ENCODE measurements around the gene MOAP1. TPM values are rescaled to one million over a fixed set of nuclear protein-coding genes. Genes with fewer than 3 reads are reported as not detected.
A peak's percentile ranks its signal among the peaks of the same experiment; 100 is the strongest.
"Not testable (repeated sequence)": the region's sequence is repeated elsewhere in the genome, so short reads cannot be mapped to it uniquely, and the experiment has no call there.

MOAP1 gene
- total and polyA plus RNA-seq, 2 experiments from 2014 or later = 27.3 to 36.2 TPM

DNA sequence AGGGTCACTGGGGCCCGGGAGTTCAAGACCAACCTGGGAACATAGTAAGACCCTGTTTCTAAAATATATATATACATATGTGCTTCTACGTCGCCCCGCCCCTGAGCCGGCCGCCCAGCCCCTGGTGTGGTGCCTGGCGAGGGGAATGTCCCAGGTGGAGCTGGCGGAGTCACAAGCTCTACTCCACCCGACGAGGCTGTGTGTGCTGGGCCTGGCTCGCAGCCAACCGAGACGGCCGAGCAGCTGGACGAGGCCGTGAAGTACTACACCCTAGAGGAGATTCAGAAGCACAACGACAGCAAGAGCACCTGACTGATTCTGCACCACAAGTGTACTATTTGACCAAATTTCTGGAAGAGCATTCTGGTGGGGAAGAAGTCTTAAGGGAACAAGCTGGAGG lies 46.8 kb downstream of the MOAP1 start:
- Histone ChIP-seq H3K27me3 (no peaks in the 10 kb centered on the region), H2AFZ (no peak overlapping the region)
- WGBS (ENCODE audit: low lambda C conversion rate, missing lambda C conversion rate) = 55% methylated on average over 13 of the region's 17 CpGs

DNA sequence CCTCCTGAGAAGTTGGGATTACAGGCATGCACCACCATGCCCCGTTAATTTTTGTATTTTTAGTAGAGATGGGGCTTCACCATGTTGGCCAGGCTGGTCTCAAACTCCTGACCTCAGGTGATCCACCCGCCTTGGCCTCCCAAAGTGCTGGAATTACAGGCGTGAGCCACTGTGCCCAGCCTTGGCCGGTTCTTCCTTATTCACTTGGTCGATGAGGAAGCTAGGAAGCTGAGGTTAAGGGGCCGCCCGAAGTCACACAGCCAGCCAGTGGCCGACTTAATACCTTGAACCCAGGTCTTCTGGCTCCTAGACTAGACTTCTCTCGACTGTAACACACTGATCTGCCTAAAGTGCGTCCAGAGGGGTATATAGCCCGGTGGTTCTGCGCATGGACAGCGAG lies 48.2 kb downstream of the MOAP1 start:
- 81% methylated on average over 13 of the region's 13 CpGs for WGBS (ENCODE audit: low lambda C conversion rate, missing lambda C conversion rate)

More for the DNA sequence above, 46.8 kb downstream of the MOAP1 start:
- H3K79me2 ChIP-seq = no peaks in the 10 kb centered on the region
- H3K4me2 ChIP-seq = no peak overlapping the region
- no peaks in the 10 kb centered on the region for H3K4me1 ChIP-seq (ENCODE audit: insufficient read depth)
- DNase-seq (ENCODE audit: low spot score) = peak; percentile 61
- no peak overlapping the region for H3K4me3 ChIP-seq
- no peak overlapping the region for H3K27ac ChIP-seq
- TF ChIP-seq, protein P1, sequence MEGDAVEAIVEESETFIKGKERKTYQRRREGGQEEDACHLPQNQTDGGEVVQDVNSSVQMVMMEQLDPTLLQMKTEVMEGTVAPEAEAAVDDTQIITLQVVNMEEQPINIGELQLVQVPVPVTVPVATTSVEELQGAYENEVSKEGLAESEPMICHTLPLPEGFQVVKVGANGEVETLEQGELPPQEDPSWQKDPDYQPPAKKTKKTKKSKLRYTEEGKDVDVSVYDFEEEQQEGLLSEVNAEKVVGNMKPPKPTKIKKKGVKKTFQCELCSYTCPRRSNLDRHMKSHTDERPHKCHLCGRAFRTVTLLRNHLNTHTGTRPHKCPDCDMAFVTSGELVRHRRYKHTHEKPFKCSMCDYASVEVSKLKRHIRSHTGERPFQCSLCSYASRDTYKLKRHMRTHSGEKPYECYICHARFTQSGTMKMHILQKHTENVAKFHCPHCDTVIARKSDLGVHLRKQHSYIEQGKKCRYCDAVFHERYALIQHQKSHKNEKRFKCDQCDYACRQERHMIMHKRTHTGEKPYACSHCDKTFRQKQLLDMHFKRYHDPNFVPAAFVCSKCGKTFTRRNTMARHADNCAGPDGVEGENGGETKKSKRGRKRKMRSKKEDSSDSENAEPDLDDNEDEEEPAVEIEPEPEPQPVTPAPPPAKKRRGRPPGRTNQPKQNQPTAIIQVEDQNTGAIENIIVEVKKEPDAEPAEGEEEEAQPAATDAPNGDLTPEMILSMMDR (IDR thresholded peaks at IDR 0.05; ENCODE audit: poor library complexity) = no peak
- TF ChIP-seq EZH2phosphoT487 (IDR thresholded peaks at IDR 0.05; ENCODE audit: low read depth, severe bottlenecking, unreplicated experiment) = no peak
- TF ChIP-seq EZH2 (IDR thresholded peaks at IDR 0.05; ENCODE audit: borderline replicate concordance) = no peak
- H4K20me1 ChIP-seq (ENCODE audit: insufficient read depth, poor library complexity, severe bottlenecking) = no peaks in the 10 kb centered on the region
- no peaks in the 10 kb centered on the region for H3K36me3 ChIP-seq (replicated peaks; ENCODE audit: insufficient read depth, low read depth)
- no peaks in the 10 kb centered on the region for H3K9me3 ChIP-seq (ENCODE audit: low read depth)
- no peaks in the 10 kb centered on the region for H3K9me2 ChIP-seq (replicated peaks; ENCODE audit: insufficient read depth)

DNA sequence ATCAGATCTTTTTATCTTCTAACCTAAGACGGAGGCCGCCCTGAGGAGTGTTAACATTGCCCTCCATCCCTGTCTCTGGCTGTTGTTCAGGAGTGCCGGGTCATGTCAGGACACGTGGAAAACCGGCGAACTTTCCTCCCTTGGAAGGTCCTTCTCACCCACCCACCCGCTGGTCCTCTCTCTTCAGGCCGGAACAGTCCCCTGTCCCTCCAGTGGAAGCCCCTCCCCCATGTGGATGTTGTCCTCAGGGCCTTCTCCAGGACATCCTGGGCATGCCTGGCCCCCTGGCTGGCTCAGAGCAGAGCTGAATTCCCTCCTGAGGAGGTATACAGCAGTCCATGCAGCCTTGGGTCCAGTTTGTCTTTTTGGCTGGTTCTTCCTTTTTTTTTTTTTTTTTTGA lies 48.7 kb downstream of the MOAP1 start:
- TF ChIP-seq EZH2phosphoT487 (IDR thresholded peaks at IDR 0.05; ENCODE audit: low read depth, severe bottlenecking, unreplicated experiment) = no peak

More for the DNA sequence above, 48.2 kb downstream of the MOAP1 start:
- H3K9me2 ChIP-seq (replicated peaks; ENCODE audit: insufficient read depth); H2AFZ ChIP-seq; H3K79me2 ChIP-seq; H3K9me3 ChIP-seq (ENCODE audit: low read depth); H3K36me3 ChIP-seq (replicated peaks; ENCODE audit: insufficient read depth, low read depth); H3K27me3 ChIP-seq; DNase-seq (ENCODE audit: low spot score); H3K4me2 ChIP-seq; H4K20me1 ChIP-seq (ENCODE audit: insufficient read depth, poor library complexity, severe bottlenecking); H3K27ac ChIP-seq; H3K4me3 ChIP-seq; H3K4me1 ChIP-seq (ENCODE audit: insufficient read depth): not testable (repeated sequence)

DNA sequence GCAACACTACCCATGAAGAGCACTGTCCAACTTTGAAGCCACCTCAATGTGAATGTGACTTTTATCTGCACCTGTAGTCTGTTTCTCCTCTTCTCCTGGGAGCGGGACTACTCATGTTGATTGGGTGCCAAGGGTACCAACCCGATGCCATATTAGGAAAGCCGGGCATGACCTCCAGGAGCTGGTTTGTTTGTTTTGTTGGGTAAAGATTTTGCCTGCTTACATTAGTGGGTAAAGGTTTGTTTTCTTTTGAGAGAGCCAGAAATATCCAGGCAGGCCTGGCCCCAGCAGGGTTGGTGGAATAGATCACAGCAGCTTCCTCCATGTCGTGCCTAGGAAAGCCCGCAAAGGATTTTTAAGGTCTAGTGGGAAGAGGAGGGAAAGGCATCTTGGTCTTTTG lies 49.3 kb downstream of the MOAP1 start:
- Histone ChIP-seq H3K36me3 (replicated peaks; ENCODE audit: insufficient read depth, low read depth) (no peaks in the 10 kb centered on the region), H2AFZ (no peak overlapping the region), H3K79me2 (no peaks in the 10 kb centered on the region), H3K4me3 (no peak overlapping the region), H3K27ac (no peak overlapping the region), H3K27me3 (no peaks in the 10 kb centered on the region), H3K9me3 (ENCODE audit: low read depth) (no peaks in the 10 kb centered on the region), H3K4me1 (ENCODE audit: insufficient read depth) (no peaks in the 10 kb centered on the region), H3K4me2 (no peak overlapping the region), H4K20me1 (ENCODE audit: insufficient read depth, poor library complexity, severe bottlenecking) (no peaks in the 10 kb centered on the region), H3K9me2 (replicated peaks; ENCODE audit: insufficient read depth) (no peaks in the 10 kb centered on the region)
- 93% methylated on average over 5 of the region's 5 CpGs for WGBS (ENCODE audit: low lambda C conversion rate, missing lambda C conversion rate)
- TF ChIP-seq EZH2phosphoT487 (IDR thresholded peaks at IDR 0.05; ENCODE audit: low read depth, severe bottlenecking, unreplicated experiment) = no peak
- no peak for TF ChIP-seq EZH2 (IDR thresholded peaks at IDR 0.05; ENCODE audit: borderline replicate concordance)
- TF ChIP-seq, protein P1 (IDR thresholded peaks at IDR 0.05; ENCODE audit: poor library complexity) = no peak
- no peak for DNase-seq (ENCODE audit: low spot score)

More for the DNA sequence above, 48.7 kb downstream of the MOAP1 start:
- H3K27me3 ChIP-seq = no peaks in the 10 kb centered on the region
- no peak overlapping the region for H3K27ac ChIP-seq
- no peak overlapping the region for H2AFZ ChIP-seq
- H3K4me1 ChIP-seq (ENCODE audit: insufficient read depth) = no peaks in the 10 kb centered on the region
- H3K4me2 ChIP-seq = no peak overlapping the region
- WGBS (ENCODE audit: low lambda C conversion rate, missing lambda C conversion rate) = 88% methylated on average over 8 of the region's 8 CpGs
- H3K79me2 ChIP-seq = no peaks in the 10 kb centered on the region
- no peaks in the 10 kb centered on the region for H3K36me3 ChIP-seq (replicated peaks; ENCODE audit: insufficient read depth, low read depth)
- no peaks in the 10 kb centered on the region for H3K9me3 ChIP-seq (ENCODE audit: low read depth)
- no peaks in the 10 kb centered on the region for H3K9me2 ChIP-seq (replicated peaks; ENCODE audit: insufficient read depth)
- no peak for DNase-seq (ENCODE audit: low spot score)
- no peak overlapping the region for H3K4me3 ChIP-seq
- H4K20me1 ChIP-seq (ENCODE audit: insufficient read depth, poor library complexity, severe bottlenecking) = no peaks in the 10 kb centered on the region
